HEK293T (cell line): ENCODE measurements around the gene NMNAT1.

ENCODE experiments used
- BHLHE40 ChIP-seq: fragments of 450-650 bp; IDR thresholded peaks from 2 replicates; pipeline ENCODE4 v1.6.1; 2016; ENCODE audit warnings: mild to moderate bottlenecking, moderate library complexity, borderline replicate concordance
- ELF4 ChIP-seq: fragments of 450-650 bp; IDR thresholded peaks from 2 replicates; pipeline ENCODE4 v1.6.1; 2017; ENCODE audit warnings: antibody characterized with exemption
- FOXK2 ChIP-seq: fragments of 450-650 bp; IDR thresholded peaks from 2 replicates; pipeline ENCODE4 v1.6.1; 2016; ENCODE audit warnings: mild to moderate bottlenecking

GRCh38 chr1:9985001-9985400 is 41.7 kb downstream of the NMNAT1 start:
- TF ChIP-seq ELF4 (no peak), BHLHE40 (no peak), FOXK2 (no peak)
